ENCODE measurements around the gene ZNF280D.
"Not testable (repeated sequence)": the region's sequence is repeated elsewhere in the genome, so short reads cannot be mapped to it uniquely, and the experiment has no call there.

Gene ZNF280D, protein sequence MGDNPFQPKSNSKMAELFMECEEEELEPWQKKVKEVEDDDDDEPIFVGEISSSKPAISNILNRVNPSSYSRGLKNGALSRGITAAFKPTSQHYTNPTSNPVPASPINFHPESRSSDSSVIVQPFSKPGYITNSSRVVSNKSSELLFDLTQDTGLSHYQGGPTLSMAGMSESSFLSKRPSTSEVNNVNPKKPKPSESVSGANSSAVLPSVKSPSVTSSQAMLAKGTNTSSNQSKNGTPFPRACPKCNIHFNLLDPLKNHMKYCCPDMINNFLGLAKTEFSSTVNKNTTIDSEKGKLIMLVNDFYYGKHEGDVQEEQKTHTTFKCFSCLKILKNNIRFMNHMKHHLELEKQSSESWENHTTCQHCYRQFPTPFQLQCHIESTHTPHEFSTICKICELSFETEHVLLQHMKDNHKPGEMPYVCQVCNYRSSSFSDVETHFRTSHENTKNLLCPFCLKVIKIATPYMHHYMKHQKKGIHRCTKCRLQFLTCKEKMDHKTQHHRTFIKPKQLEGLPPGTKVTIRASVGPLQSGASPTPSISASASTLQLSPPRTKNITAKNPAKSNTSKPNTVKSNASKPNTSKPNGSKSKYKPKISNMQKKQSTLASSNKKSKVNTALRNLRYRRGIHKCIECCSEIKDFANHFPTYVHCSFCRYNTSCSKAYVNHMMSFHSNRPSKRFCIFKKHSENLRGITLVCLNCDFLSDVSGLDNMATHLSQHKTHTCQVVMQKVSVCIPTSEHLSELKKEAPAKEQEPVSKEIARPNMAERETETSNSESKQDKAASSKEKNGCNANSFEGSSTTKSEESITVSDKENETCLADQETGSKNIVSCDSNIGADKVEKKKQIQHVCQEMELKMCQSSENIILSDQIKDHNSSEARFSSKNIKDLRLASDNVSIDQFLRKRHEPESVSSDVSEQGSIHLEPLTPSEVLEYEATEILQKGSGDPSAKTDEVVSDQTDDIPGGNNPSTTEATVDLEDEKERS

DNA sequence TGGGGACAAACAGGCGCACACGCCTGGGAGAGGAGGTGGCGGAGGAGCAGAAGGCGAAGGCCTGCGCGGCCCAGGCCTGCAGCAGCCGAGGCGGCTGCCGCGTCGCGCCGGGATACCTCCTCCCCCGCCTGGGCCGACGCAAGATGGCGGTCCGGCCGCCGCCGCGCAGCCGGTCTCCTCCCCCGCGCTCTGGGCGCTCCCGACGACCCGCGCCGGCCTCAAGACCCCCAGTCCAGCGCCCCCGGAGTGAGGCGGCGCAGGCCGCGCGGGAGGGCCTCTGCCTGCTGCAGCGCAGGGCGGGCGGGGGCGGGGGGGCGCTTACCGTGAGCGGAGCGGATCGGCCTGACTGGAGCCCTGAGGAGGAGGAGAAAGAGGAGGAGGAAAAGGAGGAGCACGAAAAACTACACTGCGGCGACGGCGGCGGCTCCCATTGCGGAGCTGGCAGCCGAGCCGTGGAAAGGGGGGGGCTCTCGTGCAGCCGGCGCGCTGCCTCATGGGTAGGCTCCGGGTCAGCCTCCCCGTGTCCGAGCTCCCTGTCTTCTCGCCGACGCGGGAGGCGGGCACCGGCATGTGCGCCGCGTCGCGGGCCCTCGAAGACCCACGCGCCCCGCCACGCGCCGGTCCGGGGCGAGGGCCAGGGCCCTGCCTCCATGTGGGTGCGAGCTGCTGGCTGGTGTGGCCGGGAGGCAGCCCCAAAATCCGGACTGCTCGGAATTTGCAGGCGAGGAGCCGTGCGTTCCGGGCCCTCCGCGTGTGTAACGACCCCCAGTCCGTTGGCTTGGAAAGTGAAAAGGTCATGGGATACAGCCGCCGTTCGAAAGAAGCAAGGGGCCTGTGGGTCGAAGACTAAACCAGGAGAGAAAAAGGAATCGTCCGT, at the start of gene ZNF280D:
ZNF280D (minus strand) TSS at position 374 of the 877 bp plus-strand sequence. CDS start 26,400 bp downstream, outside the sequence.
- WGBS (ENCODE audit: insufficient coverage, insufficient read length), result no CpG with 5 or more reads among the region's 101 CpGs
- Histone ChIP-seq H3K9me3 (ENCODE audit: control insufficient read depth, insufficient read depth, low read length) (no peaks in the 10 kb centered on the region; the same call in 1 of the 2 replicates), H3K4me3 (ENCODE audit: low read length) (peak within 1 kb of the TSS; percentile 42), H3K27ac (ENCODE audit: low read length) (no peak within 1 kb of the TSS), H3K4me1 (ENCODE audit: control insufficient read depth, insufficient read depth, low read length) (peaks cover 2% of the 10 kb centered on the region; the same call in 1 of the 2 replicates), H3K36me3 (ENCODE audit: control insufficient read depth, insufficient read depth, low read length) (no peaks in the 10 kb centered on the region), H3K27me3 (ENCODE audit: control insufficient read depth, insufficient read depth, low read length) (no peaks in the 10 kb centered on the region)
- no peak for DNase-seq (ENCODE audit: low read depth, low spot score)

DNA sequence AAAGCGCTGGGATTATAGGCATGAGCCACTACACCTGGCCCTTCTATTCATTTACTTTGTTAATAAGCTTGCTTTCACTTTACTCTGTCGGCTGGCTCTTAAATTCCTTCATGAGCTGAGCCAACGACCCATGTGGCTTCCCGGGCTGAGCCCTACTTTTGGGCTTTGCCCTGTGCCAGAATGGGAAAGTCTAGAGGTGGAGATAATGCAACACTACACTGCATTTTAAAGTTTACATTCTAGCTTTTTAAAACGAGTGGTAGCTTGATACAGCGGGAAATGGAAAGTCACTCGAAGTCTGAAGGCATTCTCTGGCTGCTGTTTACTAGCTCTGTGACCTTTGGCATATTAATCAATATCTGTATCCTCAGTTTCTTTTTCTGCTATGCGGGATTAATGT, 49.0 kb upstream of the ZNF280D start:
- no peaks in the 10 kb centered on the region for H3K27me3 ChIP-seq (ENCODE audit: control insufficient read depth, insufficient read depth, low read length)
- no peaks in the 10 kb centered on the region; the same call in 1 of the 2 replicates for H3K4me1 ChIP-seq (ENCODE audit: control insufficient read depth, insufficient read depth, low read length)
- WGBS (ENCODE audit: insufficient coverage, insufficient read length), result no CpG with 5 or more reads among the region's 8 CpGs
- DNase-seq (ENCODE audit: low read depth, low spot score), result no peak
- no peak overlapping the region for H3K27ac ChIP-seq (ENCODE audit: low read length)
- H3K9me3 ChIP-seq (ENCODE audit: control insufficient read depth, insufficient read depth, low read length), result no peaks in the 10 kb centered on the region
- H3K4me3 ChIP-seq (ENCODE audit: low read length), result no peak overlapping the region
- H3K36me3 ChIP-seq (ENCODE audit: control insufficient read depth, insufficient read depth, low read length), result no peaks in the 10 kb centered on the region

DNA sequence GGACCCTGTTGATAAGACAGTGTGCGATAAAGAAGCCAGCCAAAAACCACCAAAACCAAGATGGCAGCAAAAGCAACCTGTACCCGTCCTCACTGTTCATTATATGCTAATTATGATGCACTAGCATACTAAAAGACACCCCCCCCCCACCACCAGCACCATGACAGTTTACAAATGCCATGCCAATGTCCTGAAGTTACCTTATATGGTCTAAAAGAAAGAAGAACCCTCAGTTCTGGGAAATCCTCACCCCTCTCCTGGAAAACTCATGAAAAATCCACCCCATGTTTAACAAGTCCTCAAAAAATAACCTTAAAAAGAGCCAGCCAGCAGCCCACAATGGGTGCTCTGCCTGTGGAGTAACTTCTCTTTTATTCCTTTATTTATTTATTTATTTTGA, 48.4 kb upstream of the ZNF280D start:
- Histone ChIP-seq H3K36me3 (ENCODE audit: control insufficient read depth, insufficient read depth, low read length) (no peaks in the 10 kb centered on the region), H3K27ac (ENCODE audit: low read length) (no peak overlapping the region), H3K27me3 (ENCODE audit: control insufficient read depth, insufficient read depth, low read length) (no peaks in the 10 kb centered on the region), H3K4me3 (ENCODE audit: low read length) (no peak overlapping the region), H3K4me1 (ENCODE audit: control insufficient read depth, insufficient read depth, low read length) (no peaks in the 10 kb centered on the region; the same call in 1 of the 2 replicates), H3K9me3 (ENCODE audit: control insufficient read depth, insufficient read depth, low read length) (no peaks in the 10 kb centered on the region)
- no CpG with 5 or more reads among the region's 2 CpGs for WGBS (ENCODE audit: insufficient coverage, insufficient read length)
- no peak for DNase-seq (ENCODE audit: low read depth, low spot score)

DNA sequence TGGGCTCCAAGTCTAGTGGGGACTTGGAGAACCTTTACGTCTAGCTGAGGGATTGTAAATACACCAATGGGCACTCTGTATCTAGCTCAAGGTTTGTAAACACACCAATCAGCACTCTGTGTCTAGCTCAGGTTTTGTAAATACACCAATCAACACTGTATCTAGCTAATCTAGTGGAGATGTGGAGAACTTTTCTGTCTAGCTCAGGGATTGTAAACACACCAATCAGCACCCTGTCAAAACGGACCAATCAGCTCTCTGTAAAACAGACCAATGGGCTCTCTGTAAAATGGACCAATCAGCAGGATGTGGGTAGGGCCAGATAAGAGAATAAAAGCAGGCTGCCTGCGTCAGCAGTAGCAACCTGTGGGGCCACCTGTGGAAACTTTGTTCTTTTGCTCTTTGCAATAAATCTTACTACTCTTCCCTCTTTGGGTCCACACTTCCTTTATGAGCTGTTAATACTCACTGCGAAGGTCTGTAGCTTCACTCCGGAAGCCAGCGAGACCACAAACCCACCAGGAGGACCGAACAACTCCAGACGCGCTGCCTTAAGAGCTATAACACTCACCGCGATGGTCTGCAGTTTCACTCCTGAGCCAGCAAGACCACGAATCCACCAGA, 46.9 kb upstream of the ZNF280D start:
- H3K27me3 ChIP-seq (ENCODE audit: control insufficient read depth, insufficient read depth, low read length); H3K9me3 ChIP-seq (ENCODE audit: control insufficient read depth, insufficient read depth, low read length); DNase-seq (ENCODE audit: low read depth, low spot score); H3K4me3 ChIP-seq (ENCODE audit: low read length); H3K27ac ChIP-seq (ENCODE audit: low read length); H3K4me1 ChIP-seq (ENCODE audit: control insufficient read depth, insufficient read depth, low read length); H3K36me3 ChIP-seq (ENCODE audit: control insufficient read depth, insufficient read depth, low read length): not testable (repeated sequence)
- WGBS (ENCODE audit: insufficient coverage, insufficient read length), result no CpG with 5 or more reads among the region's 12 CpGs

DNA sequence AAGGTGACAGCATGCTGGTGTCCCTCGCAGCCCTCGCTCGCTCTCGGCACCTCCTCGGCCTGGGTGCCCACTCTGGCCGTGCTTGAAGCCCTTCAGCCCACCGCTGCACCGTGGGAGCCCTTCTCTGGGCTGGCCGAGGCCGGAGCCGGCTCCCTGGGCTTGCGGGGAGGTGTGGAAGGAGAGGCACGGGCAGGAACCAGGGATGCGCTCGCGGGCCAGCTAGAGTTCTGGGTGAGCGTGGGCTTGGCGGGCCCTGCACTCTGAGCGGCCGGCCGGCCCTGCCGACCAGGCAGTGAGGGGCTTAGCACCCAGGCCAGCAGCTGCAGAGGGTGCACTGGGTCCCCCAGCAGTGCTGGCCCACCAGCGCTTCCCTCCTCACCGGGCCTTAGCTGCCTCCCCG, 46.1 kb upstream of the ZNF280D start:
- WGBS (ENCODE audit: insufficient coverage, insufficient read length), result no CpG with 5 or more reads among the region's 25 CpGs
- H3K9me3 ChIP-seq (ENCODE audit: control insufficient read depth, insufficient read depth, low read length); H3K27ac ChIP-seq (ENCODE audit: low read length): not testable (repeated sequence)

DNA sequence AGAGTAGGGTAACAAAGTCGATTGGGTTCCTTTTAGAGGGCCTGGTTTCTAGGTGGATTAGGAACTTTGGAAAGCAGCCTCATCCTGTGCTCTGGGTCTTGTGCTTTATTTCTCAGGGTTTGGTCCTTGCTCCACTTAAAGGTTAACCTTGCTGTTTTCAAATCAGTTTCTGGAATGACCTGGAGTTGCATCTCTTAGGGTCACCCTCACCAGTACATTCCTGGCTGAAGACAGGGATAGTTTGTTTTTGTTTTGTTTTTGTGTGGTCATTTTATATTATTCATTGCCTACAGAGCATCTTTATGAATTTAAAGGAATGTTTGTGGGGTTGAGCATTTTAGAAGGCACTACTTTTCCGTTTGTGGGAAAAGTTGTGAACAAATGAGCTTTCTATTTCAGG, 45.5 kb upstream of the ZNF280D start:
- no CpG with 5 or more reads among the region's 2 CpGs for WGBS (ENCODE audit: insufficient coverage, insufficient read length)
- H3K4me1 ChIP-seq (ENCODE audit: control insufficient read depth, insufficient read depth, low read length), result no peaks in the 10 kb centered on the region; the same call in 1 of the 2 replicates
- DNase-seq (ENCODE audit: low read depth, low spot score), result no peak

More for the DNA sequence above, 46.1 kb upstream of the ZNF280D start:
- not testable (repeated sequence) for H3K27me3 ChIP-seq (ENCODE audit: control insufficient read depth, insufficient read depth, low read length); H3K36me3 ChIP-seq (ENCODE audit: control insufficient read depth, insufficient read depth, low read length); DNase-seq (ENCODE audit: low read depth, low spot score); H3K4me1 ChIP-seq (ENCODE audit: control insufficient read depth, insufficient read depth, low read length); H3K4me3 ChIP-seq (ENCODE audit: low read length)

DNA sequence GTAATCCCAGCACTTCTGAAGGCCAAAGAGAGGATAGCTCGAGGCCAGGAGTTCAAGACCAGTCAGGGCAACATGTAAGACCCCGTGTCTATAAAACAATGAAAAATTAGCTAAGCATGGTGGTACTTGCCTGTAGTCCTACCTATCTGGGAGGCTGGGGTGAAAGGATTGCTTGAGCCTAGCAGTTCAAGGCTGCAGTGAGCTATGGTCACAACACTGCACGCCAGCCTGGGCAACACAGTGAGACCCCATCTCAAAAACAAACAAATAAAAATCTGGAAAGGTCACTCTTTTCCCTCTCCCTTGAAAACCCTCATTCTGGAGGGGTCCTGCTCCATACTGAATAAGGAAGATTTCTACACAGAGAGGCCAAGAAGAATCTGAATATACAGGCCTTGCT, 43.5 kb upstream of the ZNF280D start:
- WGBS (ENCODE audit: insufficient coverage, insufficient read length), result no CpG with 5 or more reads among the region's 3 CpGs
- H3K27ac ChIP-seq (ENCODE audit: low read length), result no peak overlapping the region
- no peaks in the 10 kb centered on the region for H3K27me3 ChIP-seq (ENCODE audit: control insufficient read depth, insufficient read depth, low read length)
- no peaks in the 10 kb centered on the region for H3K36me3 ChIP-seq (ENCODE audit: control insufficient read depth, insufficient read depth, low read length)
- H3K4me3 ChIP-seq (ENCODE audit: low read length), result no peak overlapping the region
- no peaks in the 10 kb centered on the region; the same call in 1 of the 2 replicates for H3K4me1 ChIP-seq (ENCODE audit: control insufficient read depth, insufficient read depth, low read length)
- DNase-seq (ENCODE audit: low read depth, low spot score), result no peak
- no peaks in the 10 kb centered on the region for H3K9me3 ChIP-seq (ENCODE audit: control insufficient read depth, insufficient read depth, low read length)

More for the DNA sequence above, 45.5 kb upstream of the ZNF280D start:
- Histone ChIP-seq H3K27ac (ENCODE audit: low read length) (no peak overlapping the region), H3K4me3 (ENCODE audit: low read length) (no peak overlapping the region), H3K36me3 (ENCODE audit: control insufficient read depth, insufficient read depth, low read length) (no peaks in the 10 kb centered on the region), H3K27me3 (ENCODE audit: control insufficient read depth, insufficient read depth, low read length) (no peaks in the 10 kb centered on the region), H3K9me3 (ENCODE audit: control insufficient read depth, insufficient read depth, low read length) (no peaks in the 10 kb centered on the region)

DNA sequence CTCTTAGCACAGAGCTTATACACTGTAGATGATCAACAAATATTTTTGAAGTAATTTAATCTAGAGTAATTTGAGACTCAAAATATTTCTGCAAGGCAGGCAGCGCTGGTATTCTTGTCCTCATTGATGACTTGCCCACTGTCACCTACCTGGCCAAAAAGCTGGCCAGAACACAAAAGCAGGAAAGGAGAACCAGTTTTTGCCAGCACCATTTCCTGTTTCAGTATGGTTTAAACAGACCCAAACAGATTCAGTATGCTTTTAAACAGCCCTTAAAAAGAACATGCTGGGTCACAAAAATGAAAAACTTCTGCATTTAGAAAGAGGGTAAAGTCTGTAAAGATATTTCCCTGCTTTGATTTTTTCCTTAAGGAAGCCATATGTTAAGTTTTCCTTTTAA, 42.3 kb upstream of the ZNF280D start:
- no CpG with 5 or more reads among the region's 1 CpG for WGBS (ENCODE audit: insufficient coverage, insufficient read length)
- Histone ChIP-seq H3K4me1 (ENCODE audit: control insufficient read depth, insufficient read depth, low read length) (no peaks in the 10 kb centered on the region; the same call in 1 of the 2 replicates), H3K9me3 (ENCODE audit: control insufficient read depth, insufficient read depth, low read length) (no peaks in the 10 kb centered on the region), H3K27ac (ENCODE audit: low read length) (no peak overlapping the region), H3K27me3 (ENCODE audit: control insufficient read depth, insufficient read depth, low read length) (no peaks in the 10 kb centered on the region), H3K4me3 (ENCODE audit: low read length) (no peak overlapping the region), H3K36me3 (ENCODE audit: control insufficient read depth, insufficient read depth, low read length) (no peaks in the 10 kb centered on the region)
- DNase-seq (ENCODE audit: low read depth, low spot score), result no peak

DNA sequence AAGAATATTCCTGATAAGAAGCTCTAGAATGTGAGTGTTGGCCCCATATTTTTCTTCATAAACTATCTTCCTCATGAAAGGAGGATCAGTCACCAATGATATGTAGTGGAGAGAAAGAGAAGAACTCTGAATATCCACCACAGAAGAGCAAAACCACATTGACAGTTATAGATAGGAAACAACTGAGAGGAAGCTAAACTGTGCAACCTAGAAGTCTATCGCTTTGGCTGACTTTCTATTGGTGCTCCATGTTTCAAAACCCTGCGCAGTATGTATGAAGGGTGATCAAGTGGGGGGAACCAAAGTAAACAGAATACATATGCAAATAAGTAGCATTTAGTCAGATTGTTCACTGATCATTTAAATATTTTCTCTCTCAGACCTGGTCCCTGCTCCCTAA, 41.0 kb upstream of the ZNF280D start:
- WGBS (ENCODE audit: insufficient coverage, insufficient read length), result no CpG with 5 or more reads among the region's 2 CpGs
- Histone ChIP-seq H3K27ac (ENCODE audit: low read length) (no peak overlapping the region), H3K4me3 (ENCODE audit: low read length) (no peak overlapping the region), H3K9me3 (ENCODE audit: control insufficient read depth, insufficient read depth, low read length) (no peaks in the 10 kb centered on the region), H3K27me3 (ENCODE audit: control insufficient read depth, insufficient read depth, low read length) (no peaks in the 10 kb centered on the region), H3K4me1 (ENCODE audit: control insufficient read depth, insufficient read depth, low read length) (no peaks in the 10 kb centered on the region; the same call in 1 of the 2 replicates), H3K36me3 (ENCODE audit: control insufficient read depth, insufficient read depth, low read length) (no peaks in the 10 kb centered on the region)
- DNase-seq (ENCODE audit: low read depth, low spot score), result no peak

Measured in iPS DF 6.9 (cell line).